SIG-M5 (cell line): Measurements from ENCODE around the gene ZNRF3.
"Not testable (repeated sequence)": the region's sequence is repeated elsewhere in the genome, so short reads cannot be mapped to it uniquely, and the experiment has no call there.

ENCODE experiments used
- DNase-seq: peaks from one replicate; lab custom pipeline; 2025; lab: John Stamatoyannopoulos, UW

ZNRF3 gene

DNA sequence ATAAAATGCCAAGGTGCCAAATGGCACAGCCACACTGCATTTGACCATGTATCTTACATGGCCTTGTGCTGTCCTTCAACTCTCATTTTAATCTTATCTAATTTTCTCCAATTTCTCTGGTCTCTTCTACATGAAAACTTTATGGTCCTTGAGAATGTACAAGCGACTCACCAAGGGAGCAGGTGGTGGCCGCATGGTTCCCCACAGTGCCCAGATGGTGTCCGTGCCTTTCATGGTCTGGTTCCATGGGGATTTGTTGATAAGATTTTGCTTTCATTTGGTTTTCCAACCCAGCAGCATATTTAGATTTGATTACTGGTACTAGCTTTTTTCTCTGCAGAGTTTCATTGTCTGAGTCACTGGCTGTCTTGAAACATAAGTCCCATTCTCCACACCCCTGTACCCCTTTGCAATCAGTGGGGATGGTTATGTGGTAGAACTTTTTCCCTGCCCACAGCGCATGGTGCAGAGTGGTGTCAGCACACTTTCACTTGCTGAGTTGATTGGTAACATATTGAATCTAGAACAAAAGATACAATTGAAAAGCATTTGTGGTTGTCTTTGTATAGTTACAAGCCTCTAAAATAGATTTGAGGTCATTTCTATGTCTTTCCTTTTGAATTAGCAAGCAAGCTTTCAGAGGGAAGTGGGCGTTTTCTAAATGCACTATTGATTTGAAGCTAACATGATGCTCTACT is 24.1 kb downstream of the ZNRF3 start:
- no peak for DNase-seq

DNA sequence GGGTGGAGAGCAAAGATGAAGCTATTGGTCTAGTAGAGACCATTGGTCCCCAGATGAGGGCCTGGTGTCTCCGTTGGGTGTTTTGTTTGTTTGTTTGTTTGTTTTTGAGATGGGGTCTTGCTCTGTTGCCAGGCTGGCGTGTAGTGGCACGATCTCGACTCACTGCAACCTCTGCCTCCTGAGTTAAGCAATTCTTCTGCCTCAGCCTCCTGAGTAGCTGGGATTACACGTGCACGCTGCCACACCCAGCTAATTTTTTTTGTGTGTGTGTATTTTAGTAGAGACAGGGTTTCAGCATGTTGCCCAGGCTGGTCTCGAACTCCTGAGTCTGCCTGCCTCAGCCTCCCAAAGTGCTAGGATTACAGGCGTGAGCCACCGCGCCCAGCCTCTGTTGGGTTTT is 25.4 kb downstream of the ZNRF3 start:
- not testable (repeated sequence) for DNase-seq

DNA sequence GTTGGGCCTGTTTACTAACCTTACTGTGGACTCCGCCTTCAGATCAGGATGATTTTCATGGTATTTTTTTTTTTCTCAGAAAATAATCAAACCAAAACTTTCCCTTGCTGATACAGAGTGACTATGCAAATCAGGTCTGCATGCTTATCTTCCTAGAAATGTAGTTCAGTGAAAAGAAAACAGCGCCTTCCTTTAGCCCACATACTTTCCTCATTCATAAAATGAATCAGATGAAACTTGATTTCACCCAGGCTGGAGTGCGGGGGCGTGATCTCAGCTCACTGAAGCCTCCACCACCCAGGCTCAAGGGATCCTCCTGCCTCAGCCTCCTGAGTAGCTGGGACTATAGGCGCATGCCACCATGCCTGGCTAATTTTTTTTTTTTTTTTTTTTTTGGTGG is 26.0 kb downstream of the ZNRF3 start:
- no peak for DNase-seq

DNA sequence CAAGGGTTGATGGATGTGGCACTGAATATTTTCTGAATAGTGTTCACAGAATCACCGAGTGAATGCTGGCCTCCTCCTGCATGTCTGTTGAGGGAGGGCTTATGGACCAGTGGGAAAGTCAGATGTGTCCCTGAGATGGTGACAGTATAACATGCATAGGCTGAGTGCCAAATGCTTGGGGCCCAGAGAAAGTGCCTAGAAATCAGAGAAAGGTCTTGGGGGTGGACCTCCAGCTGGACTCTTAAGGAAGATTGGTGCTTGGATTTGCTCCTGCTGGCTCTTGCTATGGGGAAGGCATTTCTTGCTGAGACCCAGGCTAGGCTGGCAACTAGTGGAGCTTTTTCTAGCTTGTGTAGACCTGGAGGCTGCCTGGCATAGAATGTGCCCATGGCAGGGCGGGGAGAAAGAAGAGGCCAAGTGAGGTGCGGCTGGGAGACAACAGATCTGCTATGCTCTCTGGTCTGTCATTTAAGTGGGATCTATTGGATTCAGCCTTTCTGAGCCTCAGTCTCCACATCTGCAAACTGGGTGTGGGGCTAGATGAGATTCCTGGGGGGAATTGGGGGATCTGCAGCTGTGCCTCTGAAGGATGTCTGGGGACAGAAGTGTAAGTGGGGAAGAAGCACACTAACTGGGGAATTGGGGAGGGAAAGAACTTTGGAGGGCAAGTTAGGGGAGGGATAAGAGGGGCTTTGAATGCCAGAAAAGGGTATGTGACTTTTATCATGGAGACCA is 27.4 kb downstream of the ZNRF3 start:
- no peak for DNase-seq

DNA sequence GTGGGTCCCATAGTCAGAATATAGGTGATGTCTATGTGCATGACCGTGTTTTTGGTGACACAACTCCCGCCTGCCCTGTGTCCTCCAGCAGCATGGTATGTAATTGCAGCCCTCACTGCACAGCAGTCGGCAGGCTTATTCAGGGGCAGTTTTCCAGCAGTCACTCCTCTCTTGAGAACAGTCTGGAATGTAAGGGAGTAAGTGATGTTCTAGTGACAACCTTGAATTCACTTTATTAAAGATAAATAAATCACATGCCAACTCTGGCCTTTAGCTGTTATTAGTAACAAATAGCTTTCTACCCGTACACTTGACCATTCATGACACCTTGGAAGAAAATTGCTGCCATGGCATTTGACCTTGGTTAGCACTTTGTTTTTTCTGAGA is 27.9 kb downstream of the ZNRF3 start:
- no peak for DNase-seq

DNA sequence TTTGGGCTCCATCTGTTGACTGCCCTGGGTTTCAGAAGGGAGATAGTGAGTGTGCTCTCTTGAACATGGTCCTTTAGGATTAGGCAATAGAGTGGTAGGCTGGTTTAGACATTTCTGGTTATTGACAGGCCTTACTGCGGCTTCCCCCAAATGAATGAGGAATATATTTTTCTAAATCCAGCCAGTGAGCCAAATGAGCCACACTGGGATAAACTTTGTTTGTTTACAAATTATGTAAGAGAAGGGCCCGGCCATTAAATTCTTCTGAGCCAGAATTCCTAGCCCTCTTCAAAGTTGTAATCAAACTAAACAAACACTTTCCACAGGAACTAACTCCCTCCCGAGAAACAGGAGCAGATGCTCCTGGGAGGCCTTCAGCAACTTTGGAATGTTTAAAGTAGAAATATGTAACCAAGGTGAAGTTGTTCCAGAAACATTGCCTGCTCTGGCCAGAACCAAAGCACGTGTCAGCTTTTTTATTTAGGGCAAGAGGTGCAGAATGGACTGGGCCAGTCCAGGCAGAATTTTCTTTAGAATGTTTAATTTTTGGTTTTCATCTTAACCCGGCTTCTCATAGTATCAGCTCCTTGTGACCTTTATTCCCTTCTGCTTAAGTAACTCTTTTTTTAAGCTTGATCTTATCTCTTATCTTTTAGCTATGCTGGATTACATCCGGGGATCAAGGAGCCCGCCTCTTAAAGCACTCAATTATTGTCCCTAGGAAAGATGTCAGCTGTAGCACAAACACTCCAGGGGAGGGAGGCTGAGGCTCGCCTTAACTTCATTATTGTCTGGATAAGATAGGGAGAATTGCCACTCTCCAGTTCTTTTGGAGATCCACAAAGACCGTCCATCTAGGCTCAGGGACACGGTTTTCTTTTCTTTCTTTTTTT is 28.7 kb downstream of the ZNRF3 start:
- no peak for DNase-seq

DNA sequence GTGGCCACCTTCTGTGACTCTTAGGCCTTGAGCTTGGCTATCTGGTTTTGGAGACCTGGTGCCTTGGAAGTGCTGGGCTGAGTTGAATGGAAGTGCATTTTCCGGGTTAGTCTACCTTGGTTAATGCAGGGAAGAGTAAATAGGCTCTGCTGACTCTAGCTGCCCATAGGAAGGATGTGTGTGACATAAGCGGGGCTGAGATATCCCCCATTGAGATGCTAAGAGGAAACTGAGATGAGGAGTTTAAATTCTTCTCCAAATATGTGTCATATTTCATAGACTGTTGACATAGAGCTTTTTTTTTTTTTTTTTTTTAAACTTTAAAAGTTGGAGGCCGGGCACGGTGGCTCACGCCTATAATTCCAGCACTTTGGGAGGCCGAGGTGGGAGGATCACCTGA is 30.8 kb downstream of the ZNRF3 start:
- no peak for DNase-seq

DNA sequence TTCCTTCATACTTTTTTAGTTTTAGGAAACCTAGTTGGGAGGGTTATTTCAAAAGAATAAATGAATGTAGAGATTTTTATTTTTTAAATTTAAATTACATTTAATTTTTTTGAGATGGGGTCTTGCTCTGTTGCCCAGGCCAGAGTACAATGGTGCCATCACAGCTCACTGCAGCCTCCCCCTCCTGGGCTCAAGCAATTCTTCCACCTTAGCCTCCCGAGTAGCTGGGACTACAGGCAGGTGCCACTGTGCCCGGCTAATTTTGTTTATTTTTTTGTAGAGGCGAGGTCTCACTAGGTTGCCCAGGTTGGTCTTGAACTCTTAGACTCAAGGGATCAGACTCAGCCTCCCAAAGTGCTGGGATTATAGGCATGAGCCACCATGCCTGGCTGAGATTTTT is 32.6 kb downstream of the ZNRF3 start:
- DNase-seq: no peak

DNA sequence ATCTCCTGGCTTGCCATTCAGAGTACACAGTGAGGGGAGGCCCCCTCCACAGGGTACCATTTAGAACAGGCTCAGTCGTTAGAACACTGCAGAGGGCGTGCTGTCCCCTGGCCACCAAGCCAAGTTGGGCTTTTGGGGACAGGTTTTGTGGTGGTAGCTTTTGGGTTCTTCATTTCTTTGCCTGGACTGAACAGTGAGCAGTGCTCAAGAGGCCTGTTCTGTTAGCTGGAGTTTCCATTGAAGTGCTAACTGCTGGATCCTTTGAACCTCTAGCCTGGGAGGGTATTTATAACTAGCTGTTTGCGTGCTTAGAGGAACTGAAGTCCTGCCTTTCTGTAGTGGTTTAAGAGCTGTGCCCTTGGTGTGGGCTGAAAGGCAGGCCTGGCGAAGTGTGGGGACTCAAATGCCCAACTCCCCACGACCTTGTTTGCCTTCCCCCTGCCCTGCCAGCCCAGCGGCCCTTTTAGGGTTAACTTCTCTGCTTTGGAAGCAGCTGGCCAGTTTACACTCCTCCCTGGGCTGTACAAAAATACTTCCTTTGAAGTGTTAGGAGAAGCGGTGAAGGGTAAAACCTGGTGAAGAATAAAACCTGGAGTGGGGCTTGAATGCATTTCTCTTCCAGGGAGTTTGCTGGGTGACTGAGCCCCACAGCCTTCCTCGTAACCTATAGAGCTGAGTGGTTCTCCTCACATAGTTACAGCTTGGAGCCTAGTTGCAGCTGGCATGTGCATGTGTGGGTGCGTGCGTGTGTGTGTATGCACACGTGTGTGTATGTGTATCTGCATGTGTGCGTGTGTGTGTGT is 34.6 kb downstream of the ZNRF3 start:
- DNase-seq: no peak

DNA sequence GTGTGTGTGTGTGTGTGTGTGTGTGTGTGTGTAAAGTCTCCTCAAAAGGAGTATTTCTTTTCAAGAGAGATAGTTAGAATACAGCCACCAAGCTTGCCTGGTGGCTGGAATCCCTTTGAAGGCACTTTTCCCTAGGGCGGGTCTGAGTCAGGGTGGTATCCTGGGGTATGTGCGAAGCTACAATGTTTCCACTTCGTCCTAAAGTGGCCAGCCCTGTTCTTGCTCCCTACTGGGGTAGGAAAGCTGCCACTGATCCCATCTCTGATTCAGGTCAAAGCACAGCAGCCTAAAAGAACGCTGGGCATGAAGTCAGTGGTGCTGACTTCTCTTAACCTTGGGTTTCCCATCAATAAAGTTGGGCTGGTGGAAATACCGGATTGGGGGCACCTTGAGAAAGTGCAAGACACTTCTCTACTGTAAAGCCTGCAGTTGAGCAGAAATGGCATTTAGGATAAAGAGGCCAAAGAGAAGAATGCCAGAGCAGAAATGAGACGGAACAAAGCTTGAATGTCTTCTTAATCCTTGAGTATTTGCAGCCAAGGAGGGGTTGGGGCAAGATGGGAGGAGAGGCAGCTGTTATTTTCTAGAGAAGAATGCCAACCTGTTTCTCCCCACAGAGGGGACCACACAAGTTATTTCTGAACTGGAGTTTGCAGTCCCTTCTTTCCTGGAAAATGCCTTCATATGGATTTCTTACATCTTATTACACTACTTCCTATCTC is 35.3 kb downstream of the ZNRF3 start:
- no peak for DNase-seq

DNA sequence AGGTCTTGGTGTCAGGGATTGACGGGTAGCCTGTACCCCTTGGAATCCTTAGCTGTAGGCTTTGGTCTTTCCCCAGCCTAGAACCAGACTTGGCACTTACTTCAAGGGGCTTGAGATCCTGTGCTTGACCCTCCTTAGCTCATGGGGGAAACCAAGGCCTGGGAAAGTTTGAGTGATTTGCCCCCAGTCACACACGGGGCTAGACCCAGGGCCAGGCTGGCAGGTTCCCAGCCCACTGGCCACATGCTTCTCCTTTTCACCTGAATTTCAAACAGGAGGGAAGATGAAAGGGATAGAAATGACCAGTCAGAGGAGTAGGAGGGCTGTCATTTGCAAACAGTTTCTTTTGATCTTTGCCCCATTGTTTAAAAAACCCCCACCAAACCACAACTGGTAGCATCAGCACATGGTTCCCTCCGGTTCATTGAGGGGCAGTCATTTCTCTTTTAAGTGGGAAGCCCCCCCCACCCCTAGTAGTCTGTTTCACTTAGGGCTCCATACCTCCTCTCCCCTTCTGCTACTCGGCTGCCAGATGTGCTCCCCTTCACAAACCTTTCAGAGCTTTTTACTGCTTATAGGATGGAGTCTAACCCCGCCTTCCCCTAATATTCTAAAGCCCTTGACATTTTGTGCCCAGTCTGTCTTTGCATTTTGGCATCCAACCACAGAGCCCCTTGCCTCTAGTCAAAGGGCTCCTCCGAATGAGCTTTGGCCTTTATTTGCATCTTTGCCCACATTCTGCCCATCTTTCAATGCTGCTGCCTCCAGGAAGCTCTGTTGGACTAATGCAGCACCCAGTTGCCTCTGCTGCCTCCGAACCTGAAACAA is 37.6 kb downstream of the ZNRF3 start:
- DNase-seq: no peak

DNA sequence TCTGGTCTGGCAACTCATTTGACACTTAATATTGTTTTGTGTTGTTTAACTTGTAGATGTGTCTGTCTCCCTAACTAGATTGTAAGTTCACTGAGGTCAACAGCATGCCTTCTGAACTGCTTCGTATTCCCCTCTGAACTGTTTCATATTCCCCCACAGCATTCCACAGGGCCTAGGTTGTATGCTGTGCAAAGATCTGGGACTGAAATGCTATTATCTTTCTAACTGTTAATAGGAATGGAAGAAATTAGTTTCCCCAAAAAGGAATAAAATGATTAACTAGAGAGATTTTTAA is 38.2 kb downstream of the ZNRF3 start:
- no peak for DNase-seq

DNA sequence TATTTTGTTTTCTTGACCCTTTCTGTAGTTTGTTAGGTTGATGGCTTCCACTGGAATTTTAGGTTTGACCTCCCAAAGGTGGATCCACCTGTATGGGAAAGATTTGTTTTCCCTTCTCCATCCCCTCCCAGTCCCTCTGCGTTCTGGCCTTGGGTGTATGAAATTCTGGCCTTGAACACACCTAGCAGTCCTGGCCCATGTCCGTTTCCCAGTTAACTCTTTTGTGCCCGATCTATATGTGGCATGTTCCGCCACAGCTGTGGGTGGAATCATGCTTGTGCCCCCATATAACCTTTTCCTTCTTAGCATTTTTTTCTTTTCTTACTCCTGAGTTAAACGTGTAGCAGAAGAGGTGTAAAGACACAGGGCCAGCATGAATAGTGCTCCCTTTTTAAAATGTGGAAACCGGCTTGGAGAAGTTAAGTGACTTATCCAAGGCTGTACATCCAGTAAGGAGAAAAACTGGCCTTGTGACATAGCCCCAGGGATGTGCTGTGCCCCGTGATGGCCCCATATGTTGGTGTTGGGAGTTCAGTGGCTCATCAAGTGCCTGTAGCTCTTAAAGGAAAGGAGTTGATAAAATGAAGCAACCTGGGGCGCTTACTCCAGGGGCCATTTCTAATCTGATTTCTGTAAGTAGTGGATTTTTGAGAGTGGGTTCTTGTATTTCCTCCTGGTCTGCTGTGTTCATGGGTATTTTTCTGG is 39.3 kb downstream of the ZNRF3 start:
- DNase-seq: no peak

DNA sequence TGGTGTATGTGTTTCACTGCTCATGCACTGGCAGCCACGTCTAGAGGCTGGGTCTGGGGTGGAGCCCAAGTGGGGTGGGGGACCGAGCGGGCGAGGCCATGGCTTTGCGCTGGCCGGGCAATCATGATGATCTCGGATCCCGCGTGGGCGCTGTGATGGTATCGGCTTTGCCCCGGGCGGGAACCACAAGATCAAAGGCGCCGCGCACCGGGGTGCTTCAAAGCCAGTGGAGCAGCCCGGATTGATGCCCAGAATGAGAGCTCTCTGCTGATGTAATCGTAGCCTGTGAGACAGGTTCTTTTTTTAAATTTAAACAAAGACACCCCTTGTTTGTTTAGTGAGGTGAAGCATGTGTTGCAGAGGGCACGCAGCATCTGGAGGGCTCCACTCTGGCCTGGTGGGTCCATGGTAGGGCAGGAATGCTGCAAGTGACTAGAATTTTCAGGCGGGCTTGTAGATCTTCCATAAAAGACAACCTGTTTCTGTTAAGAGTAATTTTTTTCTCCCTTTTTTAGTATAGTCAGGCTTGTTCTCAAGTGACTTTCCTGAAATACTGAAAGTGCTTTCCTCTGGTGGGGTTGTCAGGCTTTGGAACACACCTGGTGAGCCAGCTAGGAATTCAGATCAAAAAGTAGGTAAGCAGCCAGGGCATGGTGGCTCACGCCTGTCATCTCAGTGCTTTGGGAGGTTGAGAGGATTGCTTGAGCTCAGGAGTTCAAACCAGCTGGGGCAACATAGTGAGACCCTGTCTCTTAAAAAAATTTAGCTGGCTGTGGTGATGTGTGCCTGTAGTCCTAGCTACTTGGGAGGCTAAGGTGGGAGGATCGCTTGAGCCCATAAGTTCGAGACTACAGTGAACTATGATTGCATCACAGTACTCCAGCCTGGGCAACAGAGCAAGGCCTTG is 40.7 kb downstream of the ZNRF3 start:
- DNase-seq: no peak

DNA sequence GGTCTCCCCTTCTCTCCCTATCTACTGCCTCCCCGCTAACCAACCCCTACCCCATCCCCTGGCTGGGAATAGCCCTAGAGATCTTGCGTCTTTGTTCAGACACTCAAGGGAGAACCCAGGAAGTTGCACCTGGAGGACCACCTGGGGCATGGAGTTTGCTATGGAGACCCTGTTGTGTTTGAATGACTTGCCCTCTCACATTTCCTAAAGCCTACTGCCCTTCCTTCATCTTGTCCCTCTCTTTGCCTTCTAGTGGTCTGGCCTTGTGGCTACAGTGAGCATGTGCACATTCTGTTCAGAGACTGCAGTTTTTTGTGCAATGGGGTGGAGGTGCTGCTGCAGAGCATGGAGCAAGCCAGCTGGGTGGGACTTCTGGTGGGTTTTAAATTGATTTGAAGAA is 42.5 kb downstream of the ZNRF3 start:
- DNase-seq: no peak

DNA sequence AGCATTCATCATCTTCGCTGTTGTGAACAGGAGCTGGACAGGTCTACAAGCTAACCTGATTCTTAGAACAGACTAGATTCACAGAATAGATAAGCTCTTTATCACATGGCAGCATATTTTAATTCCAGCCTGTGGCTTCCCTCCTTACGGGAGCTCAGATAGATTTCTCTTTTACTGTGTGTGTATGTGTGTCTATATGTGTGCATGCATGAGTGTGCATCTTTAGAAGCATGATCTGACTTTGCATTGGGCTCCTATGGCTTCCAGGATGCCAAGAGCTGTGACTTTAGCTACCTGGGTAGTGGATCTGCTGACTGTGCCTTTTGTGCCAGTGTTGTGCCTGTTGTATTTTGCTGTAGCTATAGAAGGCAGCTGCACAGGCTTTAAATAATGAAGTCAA is 44.3 kb downstream of the ZNRF3 start:
- DNase-seq: no peak

DNA sequence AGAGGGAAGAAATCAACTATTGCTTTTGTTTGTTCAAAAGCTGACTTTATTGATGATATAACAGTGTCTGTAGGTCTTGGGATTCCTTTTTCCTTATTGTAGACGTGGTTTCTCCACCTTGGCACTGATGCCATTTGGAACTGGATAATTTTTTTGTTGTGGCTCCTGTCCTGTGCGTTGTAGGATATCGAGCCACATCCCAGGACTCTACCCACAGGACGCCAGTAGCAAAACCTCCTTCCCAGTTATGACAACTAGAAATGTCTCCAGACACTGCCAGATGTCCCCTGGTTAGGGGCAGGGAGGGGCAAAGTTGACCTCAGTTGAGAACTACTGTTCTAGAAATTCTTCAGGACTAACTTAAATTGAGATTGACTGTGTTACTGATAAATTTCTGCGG is 45.8 kb downstream of the ZNRF3 start:
- DNase-seq: no peak

DNA sequence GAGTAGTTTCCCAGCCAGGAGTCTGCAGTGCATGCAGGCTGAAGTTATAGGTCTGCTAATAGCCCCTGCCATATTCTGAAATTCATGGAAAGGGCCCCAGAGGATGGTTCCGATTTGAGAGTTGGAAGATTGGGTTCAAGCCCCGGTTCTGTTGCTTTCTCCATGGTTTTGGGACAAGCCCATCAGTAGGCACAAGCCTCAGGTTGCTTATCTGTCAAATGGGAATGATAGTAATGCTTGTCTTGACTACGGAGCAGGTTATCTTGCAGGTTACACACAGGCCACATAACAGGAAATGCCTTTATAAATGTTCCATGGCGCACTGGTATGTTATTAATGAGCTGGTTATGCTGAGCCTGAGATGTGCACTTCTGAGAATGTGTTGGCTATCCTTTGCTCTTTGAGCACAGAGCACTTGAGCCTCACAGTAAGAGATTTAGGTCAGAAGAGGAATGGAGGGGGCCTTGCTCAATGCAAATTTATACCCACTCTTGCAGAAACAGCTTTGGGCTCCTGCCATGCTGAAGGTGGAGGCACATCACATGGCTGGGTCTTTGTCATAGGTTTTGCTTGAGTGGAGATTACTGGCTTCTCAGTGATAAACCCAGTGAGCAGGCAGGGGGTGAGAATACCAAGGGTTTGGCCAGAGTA is 47.1 kb downstream of the ZNRF3 start:
- no peak for DNase-seq
